Stimulated activated CD8-positive, alpha-beta memory T cell treated with anti-CD3 and anti-CD28 coated beads, Interleukin-4, amount 100 ng/mL, for 48 hours (primary cell): ENCODE results near the gene ST8SIA6.
"Not testable (repeated sequence)": the region's sequence is repeated elsewhere in the genome, so short reads cannot be mapped to it uniquely, and the experiment has no call there.

Experiments
- DNase-seq: peaks from one replicate; pipeline ENCODE4 v3.0.0-alpha.2; 2020

Gene ST8SIA6

GRCh38 chr10:17340144-17340829, 114.1 kb downstream of the ST8SIA6 start:
- no peak for DNase-seq

GRCh38 chr10:17335065-17335464, 119.3 kb downstream of the ST8SIA6 start:
- DNase-seq: no peak

GRCh38 chr10:17330501-17330900, 123.9 kb downstream of the ST8SIA6 start:
- DNase-seq: no peak

GRCh38 chr10:17326377-17326776, 128.0 kb downstream of the ST8SIA6 start:
- no peak for DNase-seq

- not testable (repeated sequence) for DNase-seq
Measured at GRCh38 chr10:17321957-17322356, 132.4 kb downstream of the ST8SIA6 start.

- DNase-seq: no peak
Measured at GRCh38 chr10:17316488-17317170, 137.8 kb downstream of the ST8SIA6 start.

GRCh38 chr10:17309435-17309834, 145.0 kb downstream of the ST8SIA6 start:
- DNase-seq: no peak

- no peak for DNase-seq
Measured at GRCh38 chr10:17307123-17307522, 147.3 kb downstream of the ST8SIA6 start.

DNA sequence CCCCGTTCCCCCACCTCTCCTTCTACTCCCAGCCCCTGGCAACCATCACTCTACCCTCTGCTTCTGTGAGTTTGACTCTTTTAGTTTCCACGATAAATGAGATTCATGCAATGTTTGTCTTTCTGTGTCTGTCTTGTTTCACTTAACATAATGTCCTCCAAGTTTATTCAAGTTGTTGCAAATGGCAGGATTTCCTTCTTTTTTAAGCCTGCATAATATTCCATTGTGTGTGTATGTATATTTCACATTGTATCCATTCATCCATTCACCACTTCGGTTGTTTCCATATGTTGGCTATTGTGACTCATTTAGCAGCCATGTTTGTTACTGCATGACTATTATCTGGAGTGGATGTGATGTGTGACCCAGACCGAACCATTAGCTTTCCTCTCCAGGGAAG, 162.0 kb downstream of the ST8SIA6 start:
- DNase-seq: no peak

- DNase-seq: no peak
Measured at GRCh38 chr10:17290226-17290625, 164.2 kb downstream of the ST8SIA6 start.

DNA sequence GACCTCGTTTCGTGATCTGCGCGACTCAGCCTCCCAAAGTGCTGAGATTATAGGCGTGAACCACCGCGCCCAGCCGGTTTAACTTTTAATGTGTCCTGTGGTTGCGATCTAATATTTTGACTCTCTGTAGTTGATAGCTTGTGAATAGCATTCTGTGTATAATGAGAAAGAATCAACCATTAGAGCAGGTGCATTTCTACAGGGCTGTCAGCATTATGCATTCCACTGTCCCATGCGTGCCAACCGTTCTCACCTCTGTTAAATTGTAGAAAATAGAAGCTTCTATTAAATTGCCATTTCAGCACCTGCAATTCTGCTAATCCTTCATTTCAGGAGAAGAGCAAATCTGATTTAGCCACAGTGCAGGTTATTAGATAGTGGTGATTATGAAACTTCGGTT, 164.6 kb downstream of the ST8SIA6 start:
- no peak for DNase-seq

DNA sequence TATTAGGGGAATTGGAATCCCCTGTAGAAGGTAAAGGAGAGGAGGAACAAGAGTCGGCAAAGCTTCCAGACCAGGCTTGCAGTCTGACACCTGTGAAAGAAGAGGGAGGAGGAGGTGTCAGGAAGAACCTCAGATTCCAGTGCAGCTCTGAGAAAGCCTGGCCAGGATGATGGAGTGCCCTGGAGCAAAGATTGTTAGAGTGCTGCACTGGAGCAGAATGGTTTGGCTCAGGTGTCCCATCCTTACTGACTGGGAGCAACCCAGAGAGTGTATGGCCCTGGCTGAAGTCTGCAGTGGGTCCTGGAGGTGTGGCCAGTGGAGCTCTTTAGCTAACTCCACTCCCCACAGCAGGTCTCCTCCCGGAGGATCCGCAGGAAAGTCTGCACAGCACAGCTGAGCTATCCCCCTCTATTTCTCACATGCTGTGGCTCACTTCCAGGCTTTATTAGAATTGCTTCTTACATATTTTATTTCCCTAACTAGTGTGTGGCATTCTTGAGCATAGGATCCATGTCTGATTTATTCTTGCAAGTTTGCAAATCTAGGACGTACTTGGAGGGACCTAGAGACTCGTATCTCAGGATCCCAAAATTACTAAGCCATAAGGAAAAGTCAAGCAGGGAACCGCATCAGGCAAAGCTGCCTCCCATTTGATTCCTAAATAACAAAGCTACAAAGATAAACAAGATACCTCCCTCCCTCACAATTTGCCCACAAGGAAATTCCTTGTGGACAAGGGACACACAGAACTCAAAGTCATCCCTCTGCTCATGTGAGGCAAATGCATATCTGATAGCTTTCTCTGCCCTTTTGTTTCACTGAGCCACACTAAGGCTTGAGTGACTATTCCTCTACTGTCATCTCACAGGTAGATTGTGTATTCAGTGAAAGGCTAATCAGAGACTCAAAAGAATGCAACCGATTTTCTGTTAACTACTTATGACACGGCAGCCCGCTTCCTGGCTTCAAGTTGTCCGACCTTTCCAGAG, 167.5 kb downstream of the ST8SIA6 start:
- no peak for DNase-seq

DNA sequence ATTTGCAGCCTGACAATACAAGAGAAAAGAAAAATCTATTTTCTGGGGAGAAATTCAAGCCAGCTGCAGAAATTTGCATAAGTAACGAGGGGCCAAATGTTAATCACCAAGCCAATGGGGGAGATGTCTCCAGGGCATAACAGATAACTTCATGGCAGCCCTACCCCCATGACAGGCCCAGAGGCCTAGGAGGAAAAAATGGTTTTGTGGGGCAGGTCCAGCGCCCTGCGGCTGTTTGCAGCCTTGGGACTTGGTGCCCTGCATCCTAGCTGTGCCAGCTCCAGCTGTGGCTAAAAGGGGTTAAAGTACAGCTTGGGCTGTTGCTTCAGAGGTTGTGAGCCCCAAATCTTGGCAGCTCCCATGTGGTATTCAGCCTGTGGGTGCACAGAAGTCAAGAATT, 172.1 kb downstream of the ST8SIA6 start:
- no peak for DNase-seq

- no peak for DNase-seq
Measured at GRCh38 chr10:17278607-17279240, 175.7 kb downstream of the ST8SIA6 start.

- no peak for DNase-seq
Measured at GRCh38 chr10:17276756-17277424, 177.5 kb downstream of the ST8SIA6 start.

- DNase-seq: no peak
Measured at GRCh38 chr10:17273403-17273802, 181.0 kb downstream of the ST8SIA6 start.

- DNase-seq: no peak
Measured at GRCh38 chr10:17272648-17273047, 181.7 kb downstream of the ST8SIA6 start.
